NCI-H526 treated with DMSO at 0.1 percent for 48 hours (cell line): ENCODE measurements around the gene TBCC.
A peak's percentile ranks its signal among the peaks of the same experiment; 100 is the strongest.
"Not testable (repeated sequence)": the region's sequence is repeated elsewhere in the genome, so short reads cannot be mapped to it uniquely, and the experiment has no call there.

Source experiments
- DNase-seq: peaks from one replicate; lab custom pipeline; 2025; lab: John Stamatoyannopoulos, UW

TBCC gene

GRCh38 chr6:42745640-42746462 is at the start of gene TBCC:
Gene TBCC, minus strand, starts transcription at chr6:42746103. Its CDS starts 30 bp downstream, at chr6:42746073.
- peak; percentile 97 for DNase-seq

GRCh38 chr6:42795651-42796050 is 49.7 kb upstream of the TBCC start:
- DNase-seq, result no peak

GRCh38 chr6:42791706-42792320 is 45.9 kb upstream of the TBCC start:
- no peak for DNase-seq

- DNase-seq, result no peak
Measured at GRCh38 chr6:42790549-42791181, 44.8 kb upstream of the TBCC start.

GRCh38 chr6:42788671-42789070 is 42.8 kb upstream of the TBCC start:
- DNase-seq, result no peak

- DNase-seq, result no peak
Measured at GRCh38 chr6:42787063-42787472, 41.2 kb upstream of the TBCC start.

- DNase-seq, result no peak
Measured at GRCh38 chr6:42786525-42786985, 40.7 kb upstream of the TBCC start.

- no peak for DNase-seq
Measured at GRCh38 chr6:42784717-42785498, 39.0 kb upstream of the TBCC start.

GRCh38 chr6:42783876-42784642 is 38.2 kb upstream of the TBCC start:
- DNase-seq, result peak; percentile 25

GRCh38 chr6:42783177-42783875 is 37.4 kb upstream of the TBCC start:
- DNase-seq, result no peak

- peak; percentile 48 for DNase-seq
Measured at GRCh38 chr6:42782689-42783176, 36.8 kb upstream of the TBCC start.

- peak; percentile 59 for DNase-seq
Measured at GRCh38 chr6:42781796-42782688, 36.1 kb upstream of the TBCC start, which contains the start of gene BICRAL. Gene BICRAL, plus strand, starts transcription at chr6:42782052. Its CDS starts 39,971 bp downstream, at chr6:42822023.

GRCh38 chr6:42781546-42781795 is 35.6 kb upstream of the TBCC start:
- no peak for DNase-seq

- DNase-seq, result no peak
Measured at GRCh38 chr6:42779521-42779920, 33.6 kb upstream of the TBCC start.

- DNase-seq, result no peak
Measured at GRCh38 chr6:42778122-42778521, 32.2 kb upstream of the TBCC start.

- DNase-seq, result no peak
Measured at GRCh38 chr6:42777126-42777822, 31.4 kb upstream of the TBCC start.

- DNase-seq, result not testable (repeated sequence)
Measured at GRCh38 chr6:42774821-42775487, 29.1 kb upstream of the TBCC start.

- no peak for DNase-seq
Measured at GRCh38 chr6:42774201-42774600, 28.3 kb upstream of the TBCC start.

GRCh38 chr6:42771741-42772100 is 25.8 kb upstream of the TBCC start:
- DNase-seq, result no peak
